Bone marrow (tissue), 2 donors: Measurements from ENCODE around the gene PRR18.

Experiments
- DNase-seq, 2 donors: peaks; one replicate each; lab custom pipeline; 2025; lab: John Stamatoyannopoulos, UW

Gene PRR18

DNA sequence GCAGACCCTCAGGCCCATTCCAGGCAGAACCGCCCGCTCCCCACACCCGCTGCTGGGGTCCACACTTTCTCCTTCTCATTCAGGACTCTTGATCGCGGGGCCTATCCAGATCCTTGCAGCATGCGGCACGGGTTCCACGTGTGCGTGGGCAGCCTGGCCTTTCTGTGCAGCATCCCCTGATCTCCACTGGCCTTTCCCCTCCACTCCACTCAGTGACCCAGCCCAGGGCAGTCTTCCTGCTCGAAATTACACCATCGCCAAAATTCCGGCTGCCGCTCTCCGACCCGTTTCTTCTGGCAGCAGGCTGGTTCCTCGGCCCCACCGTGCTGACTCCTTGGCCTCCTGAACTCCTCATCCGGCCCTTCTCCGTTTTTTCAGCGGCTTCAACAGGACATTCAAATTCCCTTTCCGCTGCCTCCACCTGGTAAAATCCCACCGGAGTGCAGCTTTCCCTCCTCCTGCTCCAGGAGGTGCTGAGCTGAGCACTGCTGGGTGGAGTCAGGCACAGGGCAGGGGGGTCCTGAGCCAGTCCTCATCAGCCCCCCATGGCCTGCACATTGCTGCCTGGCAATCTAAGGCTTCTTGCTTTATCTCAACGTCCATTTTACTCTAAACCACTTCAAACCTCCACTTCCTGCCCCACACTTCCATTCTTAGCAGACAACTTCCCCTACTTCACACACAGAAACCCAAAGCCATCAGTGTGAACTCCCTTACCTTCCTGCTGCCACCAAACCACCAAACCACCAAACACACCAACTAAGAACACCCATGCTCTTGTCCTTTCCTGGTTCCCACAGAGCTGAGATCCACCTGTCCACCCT, 25.2 kb upstream of the PRR18 start:
- DNase-seq, result peak in 1 of 2 donors; percentile 73

DNA sequence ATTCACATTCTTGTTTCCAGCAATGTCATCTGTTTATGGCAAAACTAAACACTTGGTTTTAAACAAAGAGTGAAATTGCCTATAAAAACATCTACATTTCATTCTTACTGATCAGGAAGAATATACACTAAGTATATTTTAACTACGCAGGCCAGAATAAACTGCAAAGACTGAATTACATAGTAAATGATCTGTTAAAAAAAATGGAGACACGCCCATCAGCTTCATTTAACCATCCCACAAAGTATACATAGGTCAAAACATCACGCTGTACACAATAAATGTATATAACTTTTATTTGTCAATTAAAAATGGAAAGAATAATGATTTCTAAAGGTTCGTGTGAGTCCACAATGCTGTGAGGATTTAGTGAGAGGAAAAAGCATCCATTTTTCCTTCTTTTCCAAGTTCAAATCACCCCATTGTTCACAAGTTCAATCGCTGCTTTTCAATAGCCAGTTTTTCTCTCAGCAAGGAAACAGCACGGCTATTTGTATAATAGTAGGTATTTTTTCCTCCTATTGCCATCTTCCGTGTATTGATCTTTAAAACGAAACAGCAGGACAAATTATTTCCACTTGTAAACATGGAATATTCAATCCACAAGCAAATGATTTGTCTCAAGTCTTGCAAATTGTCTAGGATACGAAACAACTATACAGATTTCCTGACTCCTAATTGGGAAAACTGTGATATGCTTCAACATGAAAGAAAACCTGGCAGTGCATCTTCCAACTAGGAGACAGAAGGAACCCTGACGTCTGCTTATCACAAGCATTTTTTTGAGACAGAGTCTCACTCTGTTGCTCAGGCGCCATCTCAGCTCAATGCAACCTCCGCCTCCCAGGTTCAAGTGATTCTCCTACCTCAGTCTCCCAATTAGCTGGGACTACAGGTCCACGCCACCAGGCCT, 23.6 kb upstream of the PRR18 start:
- no peak for DNase-seq

DNA sequence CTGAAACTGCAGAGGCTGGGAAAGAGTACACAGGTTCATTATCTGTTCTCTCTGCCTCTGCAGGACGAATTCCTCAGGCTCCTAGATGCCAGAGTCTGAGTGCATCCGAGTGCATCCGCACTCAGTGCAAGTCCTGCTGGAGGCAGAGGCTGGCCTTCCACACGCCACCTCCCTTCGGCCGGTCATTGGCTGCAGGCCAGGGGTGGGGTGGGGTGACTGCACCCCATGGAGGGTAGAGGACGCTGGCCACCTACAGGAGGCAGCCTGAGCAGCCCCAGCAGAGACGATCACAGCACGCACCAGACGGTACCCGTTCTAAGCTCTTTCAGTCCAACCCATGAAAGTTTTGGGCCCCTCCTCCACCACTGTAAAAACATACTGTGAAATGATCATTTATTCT, 22.4 kb upstream of the PRR18 start:
- no peak for DNase-seq

DNA sequence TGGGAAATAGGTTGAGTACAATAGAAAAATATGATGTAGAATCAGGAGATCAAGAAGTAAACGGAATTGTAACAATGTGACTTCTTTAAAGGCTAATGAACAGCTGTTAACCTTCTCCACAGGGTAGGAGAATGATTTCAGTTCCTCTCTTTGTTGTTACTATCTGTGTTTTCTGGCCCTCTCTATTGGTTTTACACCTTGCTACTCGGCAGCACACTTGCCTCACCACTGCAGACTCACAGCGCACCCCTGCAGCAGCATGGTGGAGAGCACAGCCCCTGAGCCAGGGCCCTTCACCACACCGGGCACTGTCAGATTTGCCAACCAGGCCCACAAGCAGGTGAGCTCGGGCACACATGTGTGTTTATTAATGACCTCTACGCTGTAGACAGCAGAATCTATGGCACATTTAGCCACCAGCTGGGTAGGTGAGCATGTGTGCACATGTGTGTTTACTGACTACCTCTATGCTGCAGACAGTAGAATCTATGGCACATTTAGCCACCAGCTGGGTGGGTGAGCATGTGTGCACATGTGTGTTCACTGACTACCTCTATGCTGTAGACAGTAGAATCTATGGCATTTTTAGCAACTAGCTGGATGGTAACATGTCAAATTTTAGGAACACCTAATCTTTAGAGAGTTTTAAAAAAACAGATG, 17.3 kb upstream of the PRR18 start:
- no peak for DNase-seq

DNA sequence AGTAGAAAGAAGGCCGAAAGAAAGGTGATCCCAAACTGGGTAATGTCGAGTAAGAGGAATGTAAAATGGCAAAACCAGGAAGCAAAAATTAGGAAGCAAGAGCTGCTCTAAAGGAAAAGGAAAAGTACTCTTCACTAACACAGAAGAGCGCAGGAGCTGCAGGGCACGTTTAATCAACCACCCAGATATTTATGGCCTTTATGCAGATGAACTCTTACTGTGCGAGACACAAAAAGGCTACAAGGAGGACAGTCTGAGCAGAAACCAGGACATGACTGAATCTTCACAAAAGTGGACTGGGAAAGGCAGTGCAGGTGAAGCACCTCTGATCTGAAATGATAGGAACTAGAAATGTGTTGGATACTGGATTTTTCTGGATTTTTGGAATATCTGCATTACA, 15.2 kb upstream of the PRR18 start:
- DNase-seq, result no peak

DNA sequence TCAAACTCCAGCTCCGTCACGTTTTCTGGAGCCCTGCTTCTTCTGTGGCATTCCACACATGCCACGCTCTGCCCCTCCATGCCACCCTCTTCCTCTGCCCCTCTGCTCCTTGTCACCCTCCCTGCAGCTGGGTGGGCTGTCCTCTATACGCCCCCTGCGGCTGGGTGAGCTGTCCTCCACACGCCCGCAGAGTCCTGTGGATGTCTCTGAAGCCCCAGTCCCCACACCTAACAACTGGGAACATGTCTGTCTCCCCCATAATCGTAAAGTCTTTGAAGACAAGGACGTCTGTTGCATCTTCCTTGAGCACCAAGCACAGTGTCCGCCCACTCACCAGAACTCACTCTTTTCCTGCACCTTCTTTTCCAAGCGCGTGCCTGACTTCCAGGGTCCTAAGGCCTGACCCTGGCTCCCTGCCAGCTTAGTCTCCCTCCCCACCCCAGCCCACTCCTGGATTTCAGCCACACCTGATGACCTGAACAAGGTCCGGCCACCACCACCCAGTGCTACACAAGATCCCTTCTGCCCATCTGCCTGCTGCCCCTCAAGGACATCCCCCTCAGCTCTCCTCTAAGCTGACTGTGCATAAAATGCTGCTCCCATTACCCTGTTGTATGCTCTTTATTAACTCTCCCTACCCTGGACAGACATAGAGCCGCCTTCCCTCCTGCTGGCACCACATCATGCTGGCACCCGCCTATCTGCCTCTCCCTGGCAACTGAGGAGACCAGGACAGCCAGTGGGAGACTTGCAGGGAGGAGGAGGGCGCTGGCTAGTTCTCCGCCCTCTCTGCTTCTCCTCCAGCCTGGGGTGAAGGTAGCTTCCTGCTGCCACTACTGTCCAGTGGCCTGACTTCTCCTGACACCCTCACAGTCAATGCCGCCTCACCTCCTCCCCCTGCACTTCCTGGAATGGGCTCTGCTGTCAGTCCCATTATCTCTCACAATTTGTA, 10.7 kb upstream of the PRR18 start:
- DNase-seq, result no peak

DNA sequence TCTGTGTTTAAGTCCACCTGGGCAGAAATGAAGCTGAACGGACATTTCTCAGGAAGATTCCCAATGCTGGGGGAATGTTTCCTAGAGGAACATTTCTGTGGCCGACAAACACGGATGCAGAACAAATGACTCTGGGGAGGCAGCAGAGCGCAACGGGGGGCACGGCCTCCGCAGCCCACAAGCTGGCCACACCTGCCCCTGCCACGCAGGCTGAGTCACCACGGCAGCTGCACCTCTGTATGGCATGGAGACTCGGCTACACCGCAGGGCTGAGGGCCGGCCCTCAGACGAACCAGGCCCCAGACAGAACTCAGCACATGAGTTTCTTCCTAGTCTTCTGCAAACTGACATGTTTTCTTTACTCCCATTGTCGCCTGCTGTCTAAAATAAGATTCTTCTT, 10.0 kb upstream of the PRR18 start:
- no peak for DNase-seq

DNA sequence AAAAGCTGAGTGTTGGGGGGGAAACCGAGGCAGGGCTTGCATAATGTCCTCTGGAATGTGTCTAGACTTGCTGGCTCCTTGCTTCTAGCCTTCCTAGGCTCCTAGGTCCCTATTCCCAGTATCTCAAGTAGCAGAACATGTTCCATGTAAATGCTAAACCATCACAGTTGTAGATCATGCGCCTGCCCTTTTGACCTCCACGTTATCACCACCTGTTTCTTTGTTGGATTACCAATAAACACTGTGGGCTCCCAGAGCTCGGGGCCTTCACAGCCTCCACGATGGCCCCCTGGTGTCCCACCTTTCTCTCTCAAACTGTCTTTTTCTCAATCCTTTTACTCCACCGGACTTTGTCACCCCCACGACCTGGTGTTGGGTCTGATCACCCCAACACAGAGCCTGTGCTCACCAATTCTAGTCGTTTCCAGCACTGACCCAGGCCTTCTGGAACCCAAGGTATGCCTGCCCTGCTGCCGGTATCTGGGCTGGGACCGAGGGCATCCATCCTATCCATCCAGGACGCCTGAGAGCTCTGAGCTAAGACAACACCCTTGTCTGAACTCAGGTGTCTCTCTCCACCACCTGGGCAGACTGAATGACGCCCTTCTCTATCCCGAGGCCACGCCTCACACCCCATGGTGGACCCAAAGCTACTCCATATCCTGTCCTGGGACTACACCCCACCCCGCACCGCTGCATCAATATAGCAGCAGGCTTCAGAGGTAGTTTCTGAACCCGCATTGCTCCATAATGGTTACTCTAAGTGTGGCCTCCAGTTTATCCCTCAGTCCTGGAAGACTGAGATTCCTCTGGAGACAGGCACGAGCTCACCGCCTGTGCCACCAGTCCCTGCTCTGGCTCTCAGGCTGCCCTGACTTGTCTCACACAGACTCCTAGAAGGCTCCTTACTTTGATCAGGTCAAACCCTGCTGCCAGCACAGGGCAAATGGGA, 9.3 kb upstream of the PRR18 start:
- DNase-seq, result no peak

DNA sequence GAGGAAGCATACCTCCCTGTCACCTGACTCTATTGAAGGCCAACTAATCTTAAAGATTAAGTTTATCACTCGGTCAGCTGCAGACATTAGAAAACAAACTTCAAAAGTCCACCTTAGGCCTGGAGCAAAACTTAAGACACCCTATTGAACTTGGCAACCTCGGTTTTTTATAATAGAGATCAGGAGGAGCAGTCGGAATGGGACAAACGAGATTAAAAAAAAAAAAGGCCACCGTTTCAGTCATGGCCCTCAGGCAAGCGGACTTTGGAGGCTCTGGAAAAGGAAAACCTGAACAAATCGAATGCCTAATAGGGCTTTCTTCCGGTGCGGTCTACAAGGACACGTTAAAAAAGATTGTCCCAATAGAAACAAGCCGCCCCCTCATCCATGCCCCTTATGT, 7.2 kb upstream of the PRR18 start:
- DNase-seq, result no peak

DNA sequence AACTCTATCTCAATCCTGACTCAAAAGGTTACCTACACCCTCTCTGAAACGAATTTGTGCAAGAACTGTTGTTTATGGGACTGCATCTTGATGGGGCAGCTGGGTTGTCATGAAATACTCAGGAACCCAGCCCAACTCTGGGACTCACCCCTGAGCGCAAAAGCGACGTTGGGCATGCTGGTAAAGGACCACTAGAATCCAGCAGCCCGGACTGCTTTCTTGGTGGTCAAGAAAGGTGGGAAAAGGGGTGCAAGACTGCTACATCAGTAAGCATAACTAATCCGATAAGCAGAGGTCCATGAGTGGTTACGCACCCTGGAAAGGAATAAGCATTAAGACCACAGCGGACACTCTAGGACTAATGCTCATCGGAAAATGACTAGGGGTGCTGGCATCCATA, 6.3 kb upstream of the PRR18 start:
- DNase-seq, result no peak

DNA sequence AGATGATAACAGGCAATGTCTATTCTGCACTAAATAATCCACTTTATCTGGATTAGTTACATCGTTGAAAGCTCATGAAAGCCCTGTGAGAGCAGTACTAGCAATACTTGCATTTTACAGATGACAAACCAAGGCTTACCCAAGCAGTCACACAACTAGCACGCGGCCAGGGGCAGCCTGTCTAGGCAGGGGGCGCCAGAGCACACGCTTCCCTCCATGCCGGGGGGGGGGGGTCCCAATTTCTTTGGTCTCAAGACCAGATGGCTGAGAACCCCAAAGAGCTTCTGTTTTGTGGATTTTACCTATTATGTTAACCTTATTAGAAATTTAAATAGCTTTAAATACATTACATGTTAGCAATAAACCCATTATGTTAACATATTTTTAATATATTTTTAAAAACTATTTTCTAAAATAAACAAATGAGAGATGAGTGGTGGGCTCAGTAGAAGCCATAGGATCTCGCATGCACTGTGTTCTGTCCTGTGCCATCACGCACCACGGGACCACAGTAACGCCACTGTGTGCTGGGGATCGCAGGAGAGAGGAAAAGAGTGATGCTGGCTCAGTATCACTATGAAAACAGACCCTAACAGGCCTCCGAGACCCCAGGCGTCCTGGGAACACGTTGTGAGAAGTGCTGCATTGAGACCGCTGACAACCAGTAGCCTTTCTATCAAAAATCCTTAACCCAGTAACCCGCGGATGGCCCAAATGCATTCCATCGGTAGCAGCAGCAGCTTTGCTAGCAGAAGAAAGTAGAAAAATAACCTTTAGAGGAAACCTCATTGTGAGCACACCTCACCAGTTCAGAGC, 5.3 kb upstream of the PRR18 start:
- peak in 1 of 2 donors; percentile 29 for DNase-seq

DNA sequence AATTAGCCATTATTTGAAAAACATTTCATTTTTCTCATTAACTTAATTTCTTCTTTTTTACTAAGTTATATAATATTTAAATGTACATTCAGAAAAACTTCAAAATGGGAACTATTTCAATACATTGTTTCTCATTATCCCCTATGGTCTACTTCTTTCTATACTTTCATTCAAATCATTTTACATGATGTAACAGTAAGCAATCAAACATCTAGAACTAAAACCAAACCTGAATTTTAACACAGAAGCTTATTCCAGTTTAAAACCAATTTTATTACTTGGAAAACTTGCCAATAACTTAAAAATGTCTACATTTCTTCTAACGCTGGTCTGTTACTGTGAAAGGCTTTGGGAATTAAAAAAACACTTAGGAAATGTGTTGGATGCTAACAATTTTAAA, 4.6 kb upstream of the PRR18 start:
- no peak for DNase-seq

DNA sequence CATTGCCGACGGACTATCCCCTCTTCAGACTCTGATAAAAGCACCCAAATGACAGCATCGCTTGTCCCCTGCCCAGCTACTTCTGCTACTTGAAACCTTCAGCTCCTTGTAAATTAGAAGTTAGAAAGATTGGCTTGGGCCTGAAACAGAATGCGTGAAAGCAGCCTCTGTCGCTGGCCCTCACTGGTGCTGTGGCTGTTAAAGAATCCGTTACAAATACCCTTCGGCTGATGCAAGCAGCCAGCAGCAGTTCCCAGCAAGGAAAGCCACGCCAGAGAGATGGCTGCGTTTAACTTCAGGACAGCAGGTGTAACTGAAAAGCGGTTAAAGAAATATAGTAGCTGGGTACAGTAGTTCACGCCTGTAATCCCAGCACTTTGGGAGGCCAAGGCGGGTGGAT, 2.4 kb upstream of the PRR18 start:
- DNase-seq, result no peak

DNA sequence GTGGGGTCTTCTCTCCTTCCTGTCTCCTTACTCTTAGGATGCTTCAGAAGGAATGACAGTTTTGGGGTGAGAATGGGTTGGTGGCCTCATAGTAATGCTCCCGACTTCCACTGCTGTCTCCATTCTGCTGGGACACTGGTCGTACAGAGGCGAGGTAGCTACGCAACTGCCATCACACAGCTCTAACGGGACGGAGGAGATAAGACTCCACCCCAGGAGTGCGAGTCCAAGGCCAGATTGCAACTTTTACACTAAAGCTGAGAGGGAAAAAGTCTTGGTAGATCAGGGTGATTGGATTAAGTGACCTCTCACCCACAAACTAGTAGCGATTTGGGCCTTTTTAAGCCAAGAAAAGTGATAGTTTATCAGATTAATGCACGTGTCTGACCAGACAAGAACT, 1.8 kb upstream of the PRR18 start:
- no peak for DNase-seq

DNA sequence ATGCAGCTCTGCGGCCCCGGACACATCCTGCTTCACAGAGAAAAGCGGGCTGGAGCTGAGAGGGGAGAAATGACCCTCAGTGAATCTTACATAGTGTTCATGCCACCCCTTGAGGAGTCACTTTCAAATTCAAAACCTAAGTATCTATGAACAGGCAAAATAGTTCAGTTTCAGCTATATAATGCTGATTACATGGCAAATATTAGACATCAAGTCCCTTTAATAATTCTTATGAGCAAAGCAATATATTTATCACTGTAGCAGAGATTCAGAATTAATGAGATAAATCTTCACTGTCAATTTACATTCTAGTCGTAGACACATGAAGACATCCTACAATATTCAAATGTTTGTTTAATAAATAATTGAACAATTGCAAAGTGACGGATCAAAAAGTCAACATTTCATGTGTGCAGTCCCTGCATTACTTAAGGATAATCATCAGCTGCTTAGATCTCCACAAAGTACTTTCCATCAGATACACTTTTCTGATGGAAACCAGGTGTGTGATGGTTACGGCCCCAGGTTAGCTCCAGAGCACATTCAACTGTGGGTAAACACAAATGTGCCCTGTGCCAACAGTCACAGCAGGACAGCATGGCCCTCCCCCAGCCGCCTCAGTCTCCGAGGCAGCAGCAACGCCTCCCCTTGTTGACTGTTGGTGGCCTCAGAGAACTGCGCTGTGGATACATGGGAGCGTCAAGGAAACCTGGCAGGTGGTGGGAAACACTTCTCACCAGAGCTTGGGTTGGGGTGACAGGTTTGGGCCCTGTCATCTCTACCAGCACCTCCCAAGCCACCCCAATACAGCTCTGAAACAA, 787 bp upstream of the PRR18 start:
- no peak for DNase-seq

DNA sequence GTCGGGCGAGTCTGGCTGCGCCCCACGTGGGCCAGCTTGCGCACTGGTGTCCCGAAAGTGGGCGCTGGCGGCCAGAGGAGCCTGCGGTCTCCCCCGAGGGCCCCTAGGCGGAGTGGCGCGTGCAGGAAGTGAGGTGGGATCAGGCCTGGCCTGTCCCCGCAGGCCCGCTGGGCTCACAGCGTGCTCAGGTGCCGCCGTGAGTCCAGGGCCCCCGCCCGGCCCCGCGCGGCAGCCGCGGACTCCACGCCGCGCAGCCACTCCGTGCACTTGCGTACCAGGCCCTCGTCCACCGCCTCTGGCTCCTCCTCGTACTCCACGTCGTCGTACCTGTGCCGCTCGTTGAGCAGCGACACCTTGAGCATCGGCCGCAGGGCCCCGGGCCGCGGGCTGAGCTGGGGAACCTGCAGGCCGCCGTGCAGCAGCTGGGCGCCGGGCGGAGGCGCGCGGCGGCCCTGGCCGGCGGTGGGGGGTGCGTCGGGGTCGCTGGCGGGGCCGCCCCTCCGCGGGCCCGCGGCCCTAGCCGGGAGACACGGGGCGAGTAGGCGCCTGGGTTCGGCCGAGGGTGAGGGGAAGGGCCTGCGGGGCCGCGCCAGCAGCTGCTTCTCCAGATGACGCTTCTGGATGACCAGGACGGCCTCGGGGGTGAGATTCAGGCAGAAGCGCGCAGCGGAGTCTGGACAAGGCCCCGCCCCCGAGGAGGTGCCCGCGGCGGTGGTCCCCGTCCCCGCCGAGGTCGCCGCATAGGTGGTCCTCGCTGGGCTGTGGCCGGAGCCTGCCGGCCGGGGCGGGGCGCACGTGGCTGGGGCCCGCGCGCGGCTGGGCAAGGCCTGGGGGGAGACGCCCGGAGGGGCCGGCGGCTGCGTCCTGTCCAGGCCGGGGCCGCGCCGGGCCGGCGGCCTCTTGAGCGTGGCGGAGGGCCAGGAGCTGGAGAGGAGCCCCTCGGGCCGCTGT, 835 bp downstream of the PRR18 start:
- DNase-seq, result no peak

DNA sequence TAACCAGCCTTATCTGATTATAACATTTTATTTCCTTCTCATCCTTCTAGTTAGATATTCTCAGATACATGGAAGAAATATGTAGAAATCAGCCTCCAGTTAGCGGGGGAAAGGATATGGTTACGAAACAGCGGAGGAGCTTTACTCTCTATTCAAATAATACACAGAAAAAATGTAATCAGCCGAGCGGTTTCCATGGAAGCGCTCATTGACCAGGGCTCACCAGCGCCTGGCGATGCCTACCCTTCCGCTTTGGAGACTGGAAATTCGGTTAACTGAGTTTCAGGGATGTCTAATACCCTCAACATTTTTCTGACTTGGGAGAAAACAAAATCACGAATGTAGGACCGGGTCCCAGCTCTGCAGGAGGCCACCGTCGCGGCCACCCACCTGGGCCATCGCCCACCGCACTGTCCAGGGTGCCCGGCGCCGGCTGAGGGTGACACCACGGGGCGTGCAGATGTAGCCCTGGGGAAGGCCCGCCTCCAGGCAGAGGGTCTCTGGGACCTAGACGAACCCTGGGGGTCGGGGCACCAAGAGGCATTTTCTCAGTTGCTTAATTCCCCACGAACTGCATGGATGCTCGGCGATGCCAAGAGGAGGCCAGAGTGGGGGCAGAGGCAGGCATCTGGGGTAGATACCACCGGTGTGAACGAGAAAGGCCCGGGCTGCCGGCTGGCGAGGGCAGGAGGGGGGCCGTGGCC, 1.7 kb downstream of the PRR18 start:
- no peak for DNase-seq
